AML-193 (cell line): ENCODE measurements around the gene KLK11.

Experiments
- DNase-seq, 2 experiments: peaks; one replicate each; lab custom pipeline; 2025; lab: John Stamatoyannopoulos, UW

KLK11 gene

GRCh38 chr19:51026554-51026831, at the start of gene KLK11:
TSS of gene KLK11 (minus strand) at chr19:51026616. CDS start at chr19:51025631, 985 bp downstream.
- no peak for DNase-seq

GRCh38 chr19:51075998-51076397, 49.6 kb upstream of the KLK11 start:
- DNase-seq = no peak

GRCh38 chr19:51071095-51071405, 44.6 kb upstream of the KLK11 start:
- DNase-seq = no peak

- DNase-seq = no peak
Observed at GRCh38 chr19:51070334-51071094, 44.1 kb upstream of the KLK11 start.

- DNase-seq = no peak
Observed at GRCh38 chr19:51066393-51067186, 40.2 kb upstream of the KLK11 start.

GRCh38 chr19:51065221-51065960, 39.0 kb upstream of the KLK11 start:
- DNase-seq = no peak

- DNase-seq = no peak
Observed at GRCh38 chr19:51064534-51065220, 38.3 kb upstream of the KLK11 start, which contains the start of gene KLK13. TSS of gene KLK13 (minus strand) at chr19:51065092. CDS start at chr19:51065067, 25 bp downstream.

- DNase-seq = no peak
Observed at GRCh38 chr19:51063664-51064063, 37.2 kb upstream of the KLK11 start.

- no peak for DNase-seq
Observed at GRCh38 chr19:51060973-51061372, 34.6 kb upstream of the KLK11 start.

- DNase-seq = no peak
Observed at GRCh38 chr19:51060336-51060735, 33.9 kb upstream of the KLK11 start.

- no peak for DNase-seq
Observed at GRCh38 chr19:51059715-51060114, 33.3 kb upstream of the KLK11 start.

- DNase-seq = no peak
Observed at GRCh38 chr19:51055866-51056265, 29.4 kb upstream of the KLK11 start.

- no peak for DNase-seq
Observed at GRCh38 chr19:51047031-51047335, 20.6 kb upstream of the KLK11 start.

- DNase-seq = no peak
Observed at GRCh38 chr19:51044327-51044726, 17.9 kb upstream of the KLK11 start.

- DNase-seq = no peak
Observed at GRCh38 chr19:51043497-51043896, 17.1 kb upstream of the KLK11 start.

GRCh38 chr19:51040151-51040550, 13.7 kb upstream of the KLK11 start:
- no peak for DNase-seq

GRCh38 chr19:51036519-51036918, 10.1 kb upstream of the KLK11 start:
- no peak for DNase-seq

GRCh38 chr19:51034704-51035103, 8.3 kb upstream of the KLK11 start, which contains the start of gene KLK12:
TSS of gene KLK12 (minus strand) at chr19:51035002. CDS start at chr19:51034621, 381 bp downstream.
- DNase-seq = no peak

- DNase-seq = no peak
Observed at GRCh38 chr19:51031880-51032225, 5.4 kb upstream of the KLK11 start.

- DNase-seq = no peak
Observed at GRCh38 chr19:51031220-51031879, 4.9 kb upstream of the KLK11 start.

GRCh38 chr19:51030631-51031030, 4.2 kb upstream of the KLK11 start:
- no peak for DNase-seq

GRCh38 chr19:51029718-51030117, 3.3 kb upstream of the KLK11 start:
- DNase-seq = no peak
